Activated CD8-positive, alpha-beta memory T cell treated with anti-CD3 and anti-CD28 coated beads, Interleukin-2, amount 50 U/mL, for 24 hours (primary cell): ENCODE measurements around the gene ACADL.

Experiments used
- DNase-seq: peaks from one replicate; pipeline ENCODE4 v3.0.0-alpha.2; 2020; ENCODE audit errors: extremely low read depth

ACADL gene

GRCh38 chr2:210224941-210225672, at the start of gene ACADL:
Gene ACADL (minus strand): TSS chr2:210225447. CDS start chr2:210225263, 184 bp downstream.
- no peak for DNase-seq

GRCh38 chr2:210271300-210271699, 46.1 kb upstream of the ACADL start:
- DNase-seq = no peak

GRCh38 chr2:210269148-210269547, 43.9 kb upstream of the ACADL start:
- no peak for DNase-seq

GRCh38 chr2:210268281-210268680, 43.0 kb upstream of the ACADL start:
- DNase-seq = no peak

- DNase-seq = no peak
Measured at GRCh38 chr2:210267698-210268097, 42.5 kb upstream of the ACADL start.

- no peak for DNase-seq
Measured at GRCh38 chr2:210264282-210264681, 39.0 kb upstream of the ACADL start.

GRCh38 chr2:210263841-210264240, 38.6 kb upstream of the ACADL start:
- no peak for DNase-seq

- no peak for DNase-seq
Measured at GRCh38 chr2:210262036-210262435, 36.8 kb upstream of the ACADL start.

- DNase-seq = no peak
Measured at GRCh38 chr2:210259687-210260086, 34.4 kb upstream of the ACADL start.

- DNase-seq = no peak
Measured at GRCh38 chr2:210252699-210253606, 27.7 kb upstream of the ACADL start.

- no peak for DNase-seq
Measured at GRCh38 chr2:210250622-210251021, 25.4 kb upstream of the ACADL start.

- no peak for DNase-seq
Measured at GRCh38 chr2:210233487-210233886, 8.2 kb upstream of the ACADL start.

- no peak for DNase-seq
Measured at GRCh38 chr2:210230984-210231383, 5.7 kb upstream of the ACADL start.

GRCh38 chr2:210230518-210230917, 5.3 kb upstream of the ACADL start:
- no peak for DNase-seq

GRCh38 chr2:210228586-210228985, 3.3 kb upstream of the ACADL start:
- DNase-seq = no peak

GRCh38 chr2:210227290-210228088, 2.2 kb upstream of the ACADL start:
- no peak for DNase-seq

GRCh38 chr2:210226223-210226622, 976 bp upstream of the ACADL start:
- no peak for DNase-seq

GRCh38 chr2:210224591-210224940, 681 bp downstream of the ACADL start:
- no peak for DNase-seq

GRCh38 chr2:210215120-210215519, 10.1 kb downstream of the ACADL start:
- no peak for DNase-seq

GRCh38 chr2:210210185-210210584, 15.1 kb downstream of the ACADL start:
- DNase-seq = no peak

GRCh38 chr2:210207929-210208328, 17.3 kb downstream of the ACADL start:
- no peak for DNase-seq

- DNase-seq = no peak
Measured at GRCh38 chr2:210203558-210203957, 21.7 kb downstream of the ACADL start.
